Rectal smooth muscle tissue (tissue), 1 donor: ENCODE results near the gene NAP1L4.

Source experiments
- H3K27ac ChIP-seq: one replicate; pipeline ENCODE4 v1.7.0; 2013; ENCODE audit warnings: low read depth, low read length, inconsistent platforms
- H3K27me3 ChIP-seq: one replicate; pipeline ENCODE4 v1.7.0; 2013; ENCODE audit warnings: low read length; ENCODE audit not compliant: control insufficient read depth, insufficient read depth
- H3K36me3 ChIP-seq: one replicate; pipeline ENCODE4 v1.7.0; 2013; ENCODE audit warnings: low read length; ENCODE audit not compliant: control insufficient read depth, insufficient read depth
- H3K4me1 ChIP-seq: one replicate; pipeline ENCODE4 v1.7.0; 2013; ENCODE audit warnings: low read length; ENCODE audit not compliant: control insufficient read depth, insufficient read depth
- H3K4me3 ChIP-seq: one replicate; pipeline ENCODE4 v1.7.0; 2013; ENCODE audit warnings: low read length
- H3K9ac ChIP-seq: one replicate; pipeline ENCODE4 v1.7.0; 2013; ENCODE audit warnings: low read length

The NAP1L4 gene

GRCh38 chr11:2933375-2934020, 58.6 kb downstream of the NAP1L4 start:
- Histone ChIP-seq H3K9ac (no peak overlapping the region), H3K36me3 (no peaks in the 10 kb centered on the region), H3K27me3 (peaks cover 5% of the 10 kb centered on the region), H3K4me3 (no peak overlapping the region), H3K27ac (no peak overlapping the region), H3K4me1 (no peaks in the 10 kb centered on the region)

- Histone ChIP-seq H3K36me3 (no peaks in the 10 kb centered on the region), H3K27ac (no peak overlapping the region), H3K9ac (no peak overlapping the region), H3K4me1 (no peaks in the 10 kb centered on the region), H3K27me3 (peaks cover 5% of the 10 kb centered on the region), H3K4me3 (no peak overlapping the region)
Observed at GRCh38 chr11:2932850-2933251, 59.3 kb downstream of the NAP1L4 start.

GRCh38 chr11:2931771-2932738, 60.1 kb downstream of the NAP1L4 start:
- Histone ChIP-seq H3K9ac (no peak overlapping the region), H3K27me3 (peaks cover 5% of the 10 kb centered on the region), H3K4me3 (no peak overlapping the region), H3K4me1 (no peaks in the 10 kb centered on the region), H3K36me3 (no peaks in the 10 kb centered on the region), H3K27ac (no peak overlapping the region)

GRCh38 chr11:2931420-2931746, 60.7 kb downstream of the NAP1L4 start:
- no peak overlapping the region for H3K27ac ChIP-seq
- H3K9ac ChIP-seq = no peak overlapping the region
- H3K27me3 ChIP-seq = peaks cover 5% of the 10 kb centered on the region
- no peak overlapping the region for H3K4me3 ChIP-seq
- H3K4me1 ChIP-seq = no peaks in the 10 kb centered on the region
- no peaks in the 10 kb centered on the region for H3K36me3 ChIP-seq

GRCh38 chr11:2930704-2931419, 61.3 kb downstream of the NAP1L4 start:
- Histone ChIP-seq H3K36me3 (no peaks in the 10 kb centered on the region), H3K4me3 (peak overlapping the region; percentile 34), H3K27ac (no peak overlapping the region), H3K9ac (no peak overlapping the region), H3K4me1 (no peaks in the 10 kb centered on the region), H3K27me3 (peaks cover 5% of the 10 kb centered on the region)

- no peaks in the 10 kb centered on the region for H3K4me1 ChIP-seq
- no peaks in the 10 kb centered on the region for H3K36me3 ChIP-seq
- no peak overlapping the region for H3K9ac ChIP-seq
- H3K27me3 ChIP-seq = peaks cover 5% of the 10 kb centered on the region
- peak overlapping the region; percentile 34 for H3K4me3 ChIP-seq
- no peak overlapping the region for H3K27ac ChIP-seq
Observed at GRCh38 chr11:2929950-2930703, 62.0 kb downstream of the NAP1L4 start.

GRCh38 chr11:2929531-2929949, 62.6 kb downstream of the NAP1L4 start:
- Histone ChIP-seq H3K27ac (no peak overlapping the region), H3K27me3 (peaks cover 5% of the 10 kb centered on the region), H3K36me3 (no peaks in the 10 kb centered on the region), H3K4me3 (peak overlapping the region; percentile 34), H3K9ac (no peak overlapping the region), H3K4me1 (no peaks in the 10 kb centered on the region)

GRCh38 chr11:2928605-2929530, 63.3 kb downstream of the NAP1L4 start, which contains the start of gene PHLDA2:
TSS of gene PHLDA2 (minus strand) at chr11:2929420. CDS start at chr11:2929364, 56 bp downstream.
- H3K27ac ChIP-seq = peak within 1 kb of the TSS; percentile 24
- H3K9ac ChIP-seq = no peak within 1 kb of the TSS
- no peaks in the 10 kb centered on the region for H3K4me1 ChIP-seq
- peaks cover 5% of the 10 kb centered on the region for H3K27me3 ChIP-seq
- no peaks in the 10 kb centered on the region for H3K36me3 ChIP-seq
- H3K4me3 ChIP-seq = peak within 1 kb of the TSS; percentile 68

- H3K9ac ChIP-seq = no peak overlapping the region
- H3K4me1 ChIP-seq = no peaks in the 10 kb centered on the region
- H3K27ac ChIP-seq = no peak overlapping the region
Observed at GRCh38 chr11:2927851-2928604, 64.1 kb downstream of the NAP1L4 start.

GRCh38 chr11:2927121-2927800, 64.9 kb downstream of the NAP1L4 start:
- Histone ChIP-seq H3K4me1 (no peaks in the 10 kb centered on the region), H3K36me3 (no peaks in the 10 kb centered on the region), H3K27ac (no peak overlapping the region), H3K4me3 (no peak overlapping the region), H3K9ac (no peak overlapping the region), H3K27me3 (peaks cover 5% of the 10 kb centered on the region)

More at GRCh38 chr11:2927851-2928604, 64.1 kb downstream of the NAP1L4 start:
- Histone ChIP-seq H3K4me3 (peak overlapping the region; percentile 68), H3K36me3 (no peaks in the 10 kb centered on the region), H3K27me3 (peaks cover 5% of the 10 kb centered on the region)
